VCaP (cell line): ENCODE measurements around the gene IL11.

Experiments used
- H3K27ac ChIP-seq: fragments of 450-650 bp; 2 replicates; pipeline ENCODE4 v1.5.1; 2017
- TF ChIP-seq, protein P1 (sequence below): fragments of 450-650 bp; conservative IDR thresholded peaks from 2 replicates; pipeline ENCODE4 v1.5.1; 2017; ENCODE audit warnings: mild to moderate bottlenecking, moderate library complexity

The IL11 gene

DNA sequence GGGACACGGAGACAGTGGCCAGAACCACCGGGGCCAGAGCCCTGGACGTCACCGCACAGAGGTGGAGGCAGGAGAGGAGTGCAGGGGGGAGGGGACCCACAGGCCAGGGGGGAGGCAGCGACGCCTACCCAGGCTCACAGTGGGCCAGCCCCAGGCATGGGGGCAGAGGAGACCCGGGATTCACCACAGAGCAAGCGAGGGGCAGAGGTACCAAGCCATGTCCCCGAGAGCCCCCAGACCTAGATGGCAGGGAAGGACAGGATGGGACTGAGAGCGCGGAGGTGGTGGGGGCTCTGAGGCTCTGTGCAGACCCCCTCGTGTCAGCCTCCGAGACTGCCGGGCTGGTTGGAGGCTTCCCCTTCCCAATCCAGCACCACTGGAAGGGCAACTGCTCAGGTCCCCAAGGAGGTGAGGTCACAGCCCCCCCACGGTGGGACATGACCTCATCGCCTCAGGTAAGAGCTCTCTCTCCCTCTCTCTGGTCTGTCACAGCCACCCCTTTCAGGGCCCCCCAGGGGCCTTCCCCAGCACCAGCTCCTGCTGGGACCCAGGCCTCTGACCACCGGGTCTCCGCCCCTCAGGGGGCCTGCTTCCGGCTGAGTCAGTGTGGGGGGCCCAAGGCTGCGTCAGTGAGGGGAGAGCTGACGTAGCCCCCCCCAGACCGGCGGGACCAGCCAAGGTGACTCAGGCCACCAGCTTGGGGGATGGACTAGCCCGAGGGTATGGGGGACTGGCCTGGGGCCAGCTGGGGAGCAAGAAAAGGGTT lies 2.2 kb upstream of the IL11 start:
- no peak overlapping the region for H3K27ac ChIP-seq
- TF ChIP-seq, protein P1, sequence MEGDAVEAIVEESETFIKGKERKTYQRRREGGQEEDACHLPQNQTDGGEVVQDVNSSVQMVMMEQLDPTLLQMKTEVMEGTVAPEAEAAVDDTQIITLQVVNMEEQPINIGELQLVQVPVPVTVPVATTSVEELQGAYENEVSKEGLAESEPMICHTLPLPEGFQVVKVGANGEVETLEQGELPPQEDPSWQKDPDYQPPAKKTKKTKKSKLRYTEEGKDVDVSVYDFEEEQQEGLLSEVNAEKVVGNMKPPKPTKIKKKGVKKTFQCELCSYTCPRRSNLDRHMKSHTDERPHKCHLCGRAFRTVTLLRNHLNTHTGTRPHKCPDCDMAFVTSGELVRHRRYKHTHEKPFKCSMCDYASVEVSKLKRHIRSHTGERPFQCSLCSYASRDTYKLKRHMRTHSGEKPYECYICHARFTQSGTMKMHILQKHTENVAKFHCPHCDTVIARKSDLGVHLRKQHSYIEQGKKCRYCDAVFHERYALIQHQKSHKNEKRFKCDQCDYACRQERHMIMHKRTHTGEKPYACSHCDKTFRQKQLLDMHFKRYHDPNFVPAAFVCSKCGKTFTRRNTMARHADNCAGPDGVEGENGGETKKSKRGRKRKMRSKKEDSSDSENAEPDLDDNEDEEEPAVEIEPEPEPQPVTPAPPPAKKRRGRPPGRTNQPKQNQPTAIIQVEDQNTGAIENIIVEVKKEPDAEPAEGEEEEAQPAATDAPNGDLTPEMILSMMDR = no peak

DNA sequence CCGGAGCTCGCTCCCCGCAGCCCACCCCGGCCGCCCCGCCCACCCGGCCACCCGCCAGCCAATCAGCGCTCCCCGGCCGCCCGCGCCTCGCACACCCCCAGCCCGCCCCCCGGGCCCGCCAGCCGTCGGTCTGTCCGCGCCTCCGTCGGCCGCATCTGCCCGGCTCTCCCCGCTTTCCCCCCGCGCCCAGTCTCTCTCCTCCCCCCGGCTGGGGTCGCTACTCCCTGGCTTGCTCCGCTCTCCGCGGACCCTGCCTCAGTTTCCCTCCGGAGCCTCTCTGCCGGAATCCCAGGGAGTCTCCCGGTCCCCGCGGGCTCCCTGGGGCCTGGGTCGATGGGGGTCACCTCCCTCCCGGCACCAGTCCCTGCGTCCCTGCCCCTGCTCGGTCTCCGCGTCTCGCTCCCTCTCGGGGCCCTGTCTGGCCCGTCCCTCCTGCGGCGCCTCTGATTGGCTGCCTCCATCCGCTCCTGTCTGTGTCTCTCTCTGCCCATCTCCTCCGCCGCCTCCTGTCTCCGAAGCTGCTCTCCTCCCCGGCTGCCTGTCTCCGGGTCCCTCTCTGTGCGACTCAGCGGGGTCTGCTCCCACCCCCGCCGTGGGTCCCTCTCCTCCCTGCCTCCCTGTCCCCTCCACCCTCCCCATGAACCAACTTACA lies 484 bp downstream of the IL11 start:
- TF ChIP-seq, protein P1 = no peak
- H3K27ac ChIP-seq = no peak overlapping the region

DNA sequence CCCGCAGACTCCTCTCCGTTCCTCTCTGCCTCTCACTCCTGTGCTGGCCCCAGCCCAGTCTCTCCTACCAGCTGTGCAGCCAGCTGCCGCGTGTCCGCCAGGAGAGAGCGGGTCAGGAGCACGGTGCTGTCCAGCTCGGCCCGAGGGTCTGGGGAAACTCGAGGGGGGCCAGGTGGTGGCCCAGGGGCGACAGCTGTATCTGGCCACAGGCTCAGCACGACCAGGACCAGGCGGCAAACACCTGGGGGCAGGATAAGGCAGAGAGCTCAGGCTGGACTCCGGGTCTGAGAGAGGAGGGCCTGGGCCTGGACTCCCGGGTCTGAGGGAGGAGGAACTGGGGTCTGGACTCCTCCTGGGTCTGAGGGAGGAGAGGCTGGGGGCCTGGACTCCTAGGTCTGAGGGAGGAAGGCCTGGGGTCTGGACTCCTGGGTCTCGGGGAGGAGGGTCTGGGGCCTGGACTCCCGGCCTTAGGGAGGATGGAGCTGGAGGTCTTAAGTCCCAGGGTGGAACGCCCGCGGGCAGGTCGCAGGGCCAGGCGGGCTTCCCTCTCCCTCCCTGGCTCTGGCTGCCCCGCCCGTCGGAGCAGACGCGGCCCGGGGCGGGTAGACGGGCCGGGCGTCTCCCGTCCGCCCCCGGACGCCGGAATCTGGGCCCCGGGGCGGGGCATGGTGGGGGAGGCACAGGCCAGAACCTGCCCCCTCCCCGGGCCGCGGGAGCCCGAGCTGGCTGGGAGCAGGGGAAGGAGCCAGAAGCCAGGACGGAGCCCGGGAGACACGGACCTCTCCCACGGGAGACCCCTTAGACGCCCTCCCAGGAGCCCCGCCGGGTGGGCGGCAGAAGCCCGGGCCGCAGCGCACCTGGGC lies 1.3 kb downstream of the IL11 start:
- H3K27ac ChIP-seq = no peak overlapping the region
- TF ChIP-seq, protein P1 = no peak

DNA sequence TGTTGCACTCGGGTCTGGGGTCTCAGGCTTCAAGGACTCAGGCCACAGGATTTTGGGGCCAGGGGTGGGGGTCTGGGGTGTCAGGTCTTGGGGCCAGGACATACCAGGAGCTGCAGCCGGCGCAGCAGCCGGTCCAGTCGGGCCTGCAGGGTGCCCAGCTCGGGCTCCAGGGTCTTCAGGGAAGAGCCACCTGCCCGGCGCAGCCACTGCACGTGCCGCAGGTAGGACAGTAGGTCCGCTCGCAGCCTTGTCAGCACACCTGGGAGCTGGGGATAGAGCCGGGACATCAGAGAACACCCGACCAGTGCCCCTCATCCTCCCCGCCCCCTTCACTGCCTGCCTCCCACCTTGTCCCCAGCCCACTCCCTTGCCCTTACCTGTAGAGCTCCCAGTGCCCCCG lies 2.2 kb downstream of the IL11 start:
- H3K27ac ChIP-seq = no peak overlapping the region
- TF ChIP-seq, protein P1 = no peak

DNA sequence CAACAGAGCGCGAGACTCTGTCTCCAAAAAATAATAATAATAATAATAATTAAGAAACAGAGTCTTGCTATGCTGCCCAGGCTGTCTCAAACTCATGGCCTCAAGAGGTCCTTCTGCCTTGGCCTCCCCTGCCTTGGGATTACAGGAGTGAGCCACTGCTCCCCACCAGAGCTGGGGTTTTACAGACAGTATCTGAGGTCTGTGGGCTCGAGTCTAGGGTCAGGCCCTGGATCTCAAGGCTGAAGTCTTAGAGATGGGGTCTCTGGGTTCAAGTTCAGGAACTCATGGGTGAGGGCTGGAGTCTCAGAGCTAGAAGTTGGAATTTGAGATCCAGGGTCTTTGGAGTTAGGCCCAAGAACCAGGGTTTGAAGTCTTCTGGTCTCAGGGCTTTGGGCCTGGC lies 3.5 kb downstream of the IL11 start:
- TF ChIP-seq, protein P1 = no peak
- H3K27ac ChIP-seq = no peak overlapping the region

DNA sequence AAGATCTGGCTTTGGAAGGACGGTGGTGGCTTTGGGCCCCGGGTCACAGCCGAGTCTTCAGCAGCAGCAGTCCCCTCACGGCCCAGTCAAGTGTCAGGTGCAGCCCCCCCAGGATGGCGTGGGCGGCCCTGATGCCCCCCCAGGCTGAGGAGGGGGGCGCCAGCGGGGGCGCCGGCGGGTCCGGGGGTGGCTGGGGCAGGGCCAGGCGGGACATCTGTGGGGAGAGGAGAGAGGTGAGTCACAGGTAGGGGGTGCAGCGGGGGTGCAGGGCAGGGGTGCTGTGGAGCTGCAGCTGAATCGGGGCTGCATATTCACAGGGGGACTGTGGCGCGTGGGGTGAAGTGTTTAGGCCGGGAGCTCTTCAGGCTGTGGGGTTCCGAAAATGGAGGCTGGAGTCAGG lies 4.3 kb downstream of the IL11 start:
- no peak overlapping the region for H3K27ac ChIP-seq
- TF ChIP-seq, protein P1 = no peak

DNA sequence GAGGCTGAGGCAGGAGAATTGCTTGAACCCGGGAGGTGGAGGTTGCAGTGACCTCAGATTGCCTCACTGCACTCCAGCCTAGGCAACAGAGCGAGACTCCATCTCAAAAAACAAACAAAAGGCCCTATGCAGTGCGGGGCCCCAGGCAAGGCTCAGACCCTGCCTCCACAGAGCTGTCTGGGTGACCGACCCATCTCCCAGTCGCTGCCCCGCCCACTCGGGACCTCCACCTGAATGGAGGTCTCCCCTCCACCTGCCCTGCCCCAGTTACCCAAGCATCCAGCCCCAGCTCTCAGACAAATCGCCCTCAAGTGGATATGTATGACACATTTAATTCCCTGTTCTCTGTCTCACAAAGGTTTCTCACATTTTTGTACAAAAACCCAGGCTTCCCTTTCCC lies 5.0 kb downstream of the IL11 start:
- H3K27ac ChIP-seq = no peak overlapping the region
- TF ChIP-seq, protein P1 = no peak
